Measurements from ENCODE around the gene SLC16A2. TPM values are rescaled to one million over a fixed set of nuclear protein-coding genes. Genes with fewer than 3 reads are reported as not detected.

Gene SLC16A2
- total RNA-seq, 1 experiment from 2014 or later = 34.5 TPM

DNA sequence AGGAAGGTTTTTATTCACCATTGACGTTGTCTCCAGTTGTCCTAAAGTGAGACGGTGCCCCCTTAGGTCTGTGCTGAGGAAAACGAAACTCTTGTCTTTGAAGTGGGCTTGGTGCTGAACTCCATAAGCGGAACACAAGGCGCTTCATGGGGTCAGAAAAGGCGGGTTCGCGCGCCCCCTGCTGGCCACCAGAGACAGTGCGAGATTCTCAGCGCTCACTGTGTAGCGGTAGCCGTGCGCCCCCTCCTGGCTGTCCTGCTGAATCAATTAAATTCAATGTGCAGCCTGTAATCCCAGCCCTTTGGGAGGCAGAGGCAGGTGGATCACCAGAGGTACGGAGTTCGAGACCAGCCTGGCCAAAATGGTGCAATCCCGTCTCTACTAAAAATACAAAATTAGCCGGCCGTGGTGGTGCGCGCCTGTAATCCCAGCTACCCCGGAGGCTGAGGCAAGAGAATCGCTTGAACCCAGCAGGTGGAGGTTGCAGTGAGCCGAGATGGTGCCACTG is 129.1 kb downstream of the SLC16A2 start:
- CTCF ChIA-PET = interaction anchor here (0.7 kb wide), 2 partner anchors 67 to 202 kb away, joined by 4 to 6 read pairs; no protein-coding TSS in a partner anchor
- peak; percentile 48; the same call in 1 of the 2 replicates for TF ChIP-seq TCF7L2 (IDR thresholded peaks at IDR 0.05; ENCODE audit: low read depth, low read length)
- TF ChIP-seq, protein P1, sequence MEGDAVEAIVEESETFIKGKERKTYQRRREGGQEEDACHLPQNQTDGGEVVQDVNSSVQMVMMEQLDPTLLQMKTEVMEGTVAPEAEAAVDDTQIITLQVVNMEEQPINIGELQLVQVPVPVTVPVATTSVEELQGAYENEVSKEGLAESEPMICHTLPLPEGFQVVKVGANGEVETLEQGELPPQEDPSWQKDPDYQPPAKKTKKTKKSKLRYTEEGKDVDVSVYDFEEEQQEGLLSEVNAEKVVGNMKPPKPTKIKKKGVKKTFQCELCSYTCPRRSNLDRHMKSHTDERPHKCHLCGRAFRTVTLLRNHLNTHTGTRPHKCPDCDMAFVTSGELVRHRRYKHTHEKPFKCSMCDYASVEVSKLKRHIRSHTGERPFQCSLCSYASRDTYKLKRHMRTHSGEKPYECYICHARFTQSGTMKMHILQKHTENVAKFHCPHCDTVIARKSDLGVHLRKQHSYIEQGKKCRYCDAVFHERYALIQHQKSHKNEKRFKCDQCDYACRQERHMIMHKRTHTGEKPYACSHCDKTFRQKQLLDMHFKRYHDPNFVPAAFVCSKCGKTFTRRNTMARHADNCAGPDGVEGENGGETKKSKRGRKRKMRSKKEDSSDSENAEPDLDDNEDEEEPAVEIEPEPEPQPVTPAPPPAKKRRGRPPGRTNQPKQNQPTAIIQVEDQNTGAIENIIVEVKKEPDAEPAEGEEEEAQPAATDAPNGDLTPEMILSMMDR (IDR thresholded peaks at IDR 0.05) = peak; percentile 98
- TF ChIP-seq, protein P2, sequence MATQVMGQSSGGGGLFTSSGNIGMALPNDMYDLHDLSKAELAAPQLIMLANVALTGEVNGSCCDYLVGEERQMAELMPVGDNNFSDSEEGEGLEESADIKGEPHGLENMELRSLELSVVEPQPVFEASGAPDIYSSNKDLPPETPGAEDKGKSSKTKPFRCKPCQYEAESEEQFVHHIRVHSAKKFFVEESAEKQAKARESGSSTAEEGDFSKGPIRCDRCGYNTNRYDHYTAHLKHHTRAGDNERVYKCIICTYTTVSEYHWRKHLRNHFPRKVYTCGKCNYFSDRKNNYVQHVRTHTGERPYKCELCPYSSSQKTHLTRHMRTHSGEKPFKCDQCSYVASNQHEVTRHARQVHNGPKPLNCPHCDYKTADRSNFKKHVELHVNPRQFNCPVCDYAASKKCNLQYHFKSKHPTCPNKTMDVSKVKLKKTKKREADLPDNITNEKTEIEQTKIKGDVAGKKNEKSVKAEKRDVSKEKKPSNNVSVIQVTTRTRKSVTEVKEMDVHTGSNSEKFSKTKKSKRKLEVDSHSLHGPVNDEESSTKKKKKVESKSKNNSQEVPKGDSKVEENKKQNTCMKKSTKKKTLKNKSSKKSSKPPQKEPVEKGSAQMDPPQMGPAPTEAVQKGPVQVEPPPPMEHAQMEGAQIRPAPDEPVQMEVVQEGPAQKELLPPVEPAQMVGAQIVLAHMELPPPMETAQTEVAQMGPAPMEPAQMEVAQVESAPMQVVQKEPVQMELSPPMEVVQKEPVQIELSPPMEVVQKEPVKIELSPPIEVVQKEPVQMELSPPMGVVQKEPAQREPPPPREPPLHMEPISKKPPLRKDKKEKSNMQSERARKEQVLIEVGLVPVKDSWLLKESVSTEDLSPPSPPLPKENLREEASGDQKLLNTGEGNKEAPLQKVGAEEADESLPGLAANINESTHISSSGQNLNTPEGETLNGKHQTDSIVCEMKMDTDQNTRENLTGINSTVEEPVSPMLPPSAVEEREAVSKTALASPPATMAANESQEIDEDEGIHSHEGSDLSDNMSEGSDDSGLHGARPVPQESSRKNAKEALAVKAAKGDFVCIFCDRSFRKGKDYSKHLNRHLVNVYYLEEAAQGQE (IDR thresholded peaks at IDR 0.05; ENCODE audit: insufficient read depth in 1 of 2, low read depth in 2 of 2, low read length in 1 of 2) = no peak

DNA sequence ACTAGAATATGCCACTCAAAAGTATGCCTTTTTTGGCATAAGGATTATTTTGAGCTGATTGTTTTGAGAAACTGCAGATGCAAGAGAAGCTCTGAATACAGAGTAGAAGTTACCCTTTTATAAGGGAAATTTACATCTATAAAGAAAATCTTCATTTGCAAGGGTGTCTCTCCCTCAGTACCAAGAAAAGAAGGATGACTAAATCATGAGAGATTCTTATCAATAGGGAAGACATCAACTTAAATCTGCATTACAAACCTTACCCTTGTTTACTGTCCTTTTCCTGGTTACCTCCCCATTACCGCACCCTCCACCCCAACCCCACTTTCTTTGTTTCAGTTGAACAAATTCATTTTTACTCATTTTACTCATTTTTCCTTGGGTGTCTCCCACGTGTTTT is 130.6 kb downstream of the SLC16A2 start:
- CTCF ChIA-PET = no interaction called here
- in situ Hi-C loops (cut with HindIII; ENCODE audit: low pct_unique_long_range_greater_than_20kb, low sequenced_read_pairs) = no loop called here
- BruUV-seq (replicated peaks) = no TSS peak

More for the DNA sequence above, 129.1 kb downstream of the SLC16A2 start:
- Histone ChIP-seq H3K27ac (ENCODE audit: low read length) (no peak overlapping the region), H3K4me3 (ENCODE audit: low read depth in 2 of 2, low read length in 2 of 2) (peak overlapping the region in 1 of 2 experiments; percentile 32; a peak in 2 of 4 replicates), H3K4me1 (ENCODE audit: control insufficient read depth, insufficient read depth, low read length) (no peaks in the 10 kb centered on the region), H3K9me3 (ENCODE audit: control insufficient read depth, insufficient read depth, low read depth, low read length) (no peaks in the 10 kb centered on the region), H3K36me3 (ENCODE audit: control insufficient read depth, insufficient read depth, low read length) (no peaks in the 10 kb centered on the region), H3K27me3 (ENCODE audit: control insufficient read depth, insufficient read depth, low read length) (no peaks in the 10 kb centered on the region)
- POLR2A ChIA-PET = no interaction called here
- no peak for DNase-seq (ENCODE audit: low read depth, low spot score)
- in situ Hi-C loops (cut with HindIII; ENCODE audit: low pct_unique_long_range_greater_than_20kb, low sequenced_read_pairs) (no loop called here), intact Hi-C loops (cut with micrococcal nuclease; ENCODE audit: unreplicated experiment) (loop anchor here (1.0 kb wide), 1 partner anchor 167 kb away; no protein-coding TSS in a partner anchor)
- peak; percentile 93 for ATAC-seq
- BruUV-seq (replicated peaks) = no TSS peak

More for the DNA sequence above, 130.6 kb downstream of the SLC16A2 start:
- H3K36me3 ChIP-seq (ENCODE audit: control insufficient read depth, insufficient read depth, low read length) = no peaks in the 10 kb centered on the region
- intact Hi-C loops (cut with micrococcal nuclease; ENCODE audit: unreplicated experiment) = no loop called here
- POLR2A ChIA-PET = no interaction called here
- TF ChIP-seq TCF7L2 (IDR thresholded peaks at IDR 0.05; ENCODE audit: low read depth, low read length) (no peak), SIN3A (IDR thresholded peaks at IDR 0.05; ENCODE audit: borderline replicate concordance, insufficient read depth, low read depth, low read length) (no peak), POLR2AphosphoS5 (IDR thresholded peaks at IDR 0.05; ENCODE audit: low read depth, low read length) (no peak)
- TF ChIP-seq, protein P2 (IDR thresholded peaks at IDR 0.05; ENCODE audit: insufficient read depth in 1 of 2, low read depth in 2 of 2, low read length in 1 of 2) = no peak
- TF ChIP-seq, protein P1 (IDR thresholded peaks at IDR 0.05) = no peak
- no peaks in the 10 kb centered on the region for H3K4me1 ChIP-seq (ENCODE audit: control insufficient read depth, insufficient read depth, low read length)
- H3K27me3 ChIP-seq (ENCODE audit: control insufficient read depth, insufficient read depth, low read length) = no peaks in the 10 kb centered on the region
- H3K9me3 ChIP-seq (ENCODE audit: control insufficient read depth, insufficient read depth, low read depth, low read length) = no peaks in the 10 kb centered on the region
- DNase-seq (ENCODE audit: low read depth, low spot score) (no peak), ATAC-seq (no peak)
- H3K27ac ChIP-seq (ENCODE audit: low read length) = no peak overlapping the region
- no peak overlapping the region for H3K4me3 ChIP-seq (ENCODE audit: low read depth in 2 of 2, low read length in 2 of 2)

All from Panc1 (cell line).